ENCODE data around the gene GRB7.
A peak's percentile ranks its signal among the peaks of the same experiment; 100 is the strongest.
"Not testable (repeated sequence)": the region's sequence is repeated elsewhere in the genome, so short reads cannot be mapped to it uniquely, and the experiment has no call there.

GRB7 gene

DNA sequence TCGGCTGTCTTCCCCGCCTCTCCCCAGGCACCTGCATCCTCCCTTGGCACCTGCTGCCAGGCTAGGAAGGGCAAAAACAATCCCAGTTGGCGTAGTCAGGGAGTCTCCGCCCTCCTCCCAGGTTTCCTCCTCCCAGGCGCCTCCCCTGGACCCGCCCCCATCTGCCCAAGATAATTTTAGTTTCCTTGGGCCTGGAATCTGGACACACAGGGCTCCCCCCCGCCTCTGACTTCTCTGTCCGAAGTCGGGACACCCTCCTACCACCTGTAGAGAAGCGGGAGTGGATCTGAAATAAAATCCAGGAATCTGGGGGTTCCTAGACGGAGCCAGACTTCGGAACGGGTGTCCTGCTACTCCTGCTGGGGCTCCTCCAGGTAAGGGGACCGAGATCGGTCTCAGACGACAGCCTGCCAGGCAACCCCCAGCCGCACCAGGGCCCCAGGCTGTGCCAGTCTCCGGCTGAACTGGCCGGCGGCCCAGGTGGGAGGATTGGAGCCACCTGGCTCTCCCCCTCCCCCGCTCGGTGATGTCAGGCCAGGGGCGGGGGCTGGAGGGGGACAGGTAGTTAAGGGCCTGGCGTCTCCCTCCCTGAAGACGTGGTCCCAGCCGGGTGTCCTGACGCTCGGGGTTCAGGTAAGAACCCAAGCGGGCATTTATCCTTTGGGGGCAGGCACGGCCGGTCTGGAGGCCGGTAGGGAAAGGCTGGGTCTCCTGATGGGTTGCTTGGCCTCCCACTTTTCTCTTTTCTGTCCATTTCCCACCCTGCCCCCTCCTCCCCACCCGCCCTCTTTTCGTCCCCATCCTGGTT is at the start of gene GRB7:
Gene GRB7, plus strand, starts transcription at position 179 of the 808 bp plus-strand sequence. CDS start 4,364 bp downstream, outside the sequence.
- no peak for DNase-seq (ENCODE audit: low read depth, low spot score)

DNA sequence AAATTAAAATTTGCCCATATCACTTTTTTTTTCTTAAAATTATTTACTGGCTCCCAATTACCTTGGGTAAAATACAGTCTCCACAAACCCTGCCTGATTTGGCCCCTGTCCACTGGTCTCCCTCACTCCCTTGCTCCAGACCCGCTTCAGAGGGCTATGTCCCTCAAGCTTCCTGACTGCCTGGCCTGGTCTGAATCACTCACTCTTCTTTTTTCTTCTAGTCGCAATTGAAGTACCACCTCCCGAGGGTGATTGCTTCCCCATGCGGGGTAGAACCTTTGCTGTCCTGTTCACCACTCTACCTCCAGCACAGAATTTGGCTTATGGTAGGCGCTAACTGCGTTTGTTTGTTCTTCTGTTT is 49.3 kb upstream of the GRB7 start:
- DNase-seq (ENCODE audit: low read depth, low spot score) = no peak

DNA sequence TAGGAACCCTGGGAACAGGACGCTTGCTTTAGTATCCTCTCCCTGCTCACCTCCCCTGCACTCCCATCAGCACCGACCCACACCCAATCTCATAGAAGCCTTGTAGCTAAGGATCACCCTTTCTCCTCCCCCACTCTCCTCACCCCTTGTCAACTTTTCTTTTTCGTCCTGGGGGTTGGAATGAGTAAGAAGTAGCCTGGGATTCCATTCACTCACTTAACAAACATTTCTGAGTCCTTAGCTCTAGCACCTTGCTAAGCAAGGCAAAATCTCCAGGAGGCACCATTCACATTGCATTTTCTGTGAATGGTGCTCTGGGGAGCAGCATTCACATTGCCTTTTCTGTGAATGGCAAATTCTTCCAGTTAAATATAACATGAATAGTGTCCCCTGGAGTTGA is 48.8 kb upstream of the GRB7 start:
- DNase-seq (ENCODE audit: low read depth, low spot score) = peak; percentile 71

DNA sequence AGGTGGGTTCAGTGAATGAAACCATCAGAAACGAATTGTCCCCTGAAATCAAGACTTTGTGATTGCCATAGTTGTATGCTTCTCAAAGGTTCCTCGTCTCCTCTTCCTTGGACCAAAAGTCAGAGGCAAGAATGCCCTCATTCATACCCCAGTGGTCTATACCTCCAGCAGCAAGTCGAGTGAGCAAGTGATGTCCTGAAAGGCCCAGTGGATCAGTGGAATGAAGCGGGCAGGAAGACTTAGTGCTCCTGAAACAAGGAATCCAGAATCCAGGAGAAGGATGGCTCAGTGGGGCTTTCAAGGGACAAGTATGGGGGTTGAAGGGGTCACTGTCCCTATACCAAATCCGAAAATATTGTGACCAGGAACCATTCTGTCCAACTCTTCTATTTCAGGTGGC is 43.1 kb upstream of the GRB7 start:
- no peak for DNase-seq (ENCODE audit: low read depth, low spot score)

DNA sequence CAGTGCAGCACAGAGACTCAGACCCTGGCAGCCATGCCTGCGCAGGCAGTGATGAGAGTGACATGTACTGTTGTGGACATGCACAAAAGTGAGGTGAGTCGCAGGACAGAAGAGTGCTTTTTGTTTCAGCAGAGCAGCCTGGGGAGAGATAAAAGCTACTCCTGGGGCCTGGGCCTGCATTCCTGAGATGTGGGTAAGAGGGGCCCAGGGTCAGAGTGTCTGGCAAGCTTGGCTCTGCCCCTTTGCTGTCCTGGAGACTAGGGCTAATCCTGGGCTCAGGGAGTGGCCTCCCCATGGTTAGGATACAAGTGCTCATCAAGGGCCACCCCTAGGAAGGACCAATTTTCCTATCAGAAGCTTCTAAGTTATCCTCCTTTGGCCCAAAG is 42.7 kb upstream of the GRB7 start:
- no peak for DNase-seq (ENCODE audit: low read depth, low spot score)

DNA sequence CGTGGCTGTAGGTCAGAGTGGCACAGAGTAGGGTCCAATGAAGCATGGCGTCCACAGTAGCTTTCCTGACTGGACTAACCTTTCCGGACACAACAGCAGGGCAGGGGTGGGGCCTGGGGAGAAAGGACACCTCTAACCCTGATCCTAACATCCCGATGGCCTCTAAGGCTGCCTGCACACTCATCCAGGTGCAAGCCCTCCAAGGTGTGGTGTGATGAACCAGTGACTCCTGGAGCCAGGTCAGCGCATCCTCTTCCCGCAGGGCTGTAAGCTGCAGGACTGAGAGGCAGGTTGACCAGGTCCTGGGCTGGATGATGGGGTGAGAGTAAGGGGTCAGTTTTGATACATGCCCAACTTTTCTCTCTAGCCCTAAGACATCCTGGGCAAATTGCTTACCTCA is 41.0 kb upstream of the GRB7 start:
- DNase-seq (ENCODE audit: low read depth, low spot score) = no peak

DNA sequence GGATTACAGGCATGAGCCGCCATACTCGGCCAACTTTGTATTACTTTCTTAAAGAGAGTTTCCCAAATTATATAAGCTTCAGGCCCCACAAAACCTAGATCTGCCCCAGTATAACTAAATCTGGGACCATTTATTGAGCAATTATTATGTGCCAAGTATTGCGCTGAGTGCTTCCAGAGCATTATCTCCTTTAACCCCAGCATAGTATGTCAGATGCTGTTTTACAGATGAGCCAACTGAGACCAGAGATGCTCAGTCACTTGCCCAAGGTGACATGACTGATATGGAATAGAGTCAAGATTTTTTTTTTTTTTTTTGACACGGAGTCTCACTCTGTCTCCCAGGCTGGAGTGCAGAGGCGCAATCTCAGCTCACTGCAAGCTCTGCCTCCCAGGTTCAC is 39.8 kb upstream of the GRB7 start:
- no peak for DNase-seq (ENCODE audit: low read depth, low spot score)

DNA sequence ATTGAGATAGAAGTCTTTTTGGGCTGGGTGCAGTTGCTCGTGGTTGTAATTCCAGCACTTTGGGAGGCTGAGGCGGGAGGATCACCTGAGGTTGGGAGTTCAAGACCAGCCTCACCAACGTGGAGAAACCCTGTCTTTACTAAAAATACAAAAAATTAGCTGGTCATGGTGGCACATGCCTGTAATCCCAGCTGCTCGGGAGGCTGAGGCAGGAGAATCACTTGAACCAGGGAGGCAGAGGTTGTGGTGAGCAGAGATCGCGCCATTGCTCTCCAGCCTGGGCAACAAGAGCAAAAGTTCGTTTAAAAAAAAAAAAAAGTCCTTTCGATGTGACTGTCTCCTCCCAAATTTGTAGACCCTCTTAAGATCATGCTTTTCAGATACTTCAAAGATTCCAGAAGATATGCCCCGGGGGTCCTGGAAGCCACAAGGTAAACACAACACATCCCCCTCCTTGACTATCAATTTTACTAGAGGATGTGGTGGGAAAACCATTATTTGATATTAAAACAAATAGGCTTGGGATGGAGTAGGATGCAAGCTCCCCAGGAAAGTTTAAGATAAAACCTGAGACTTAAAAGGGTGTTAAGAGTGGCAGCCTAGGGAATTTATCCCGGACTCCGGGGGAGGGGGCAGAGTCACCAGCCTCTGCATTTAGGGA is 38.5 kb upstream of the GRB7 start:
- not testable (repeated sequence) for DNase-seq (ENCODE audit: low read depth, low spot score)

DNA sequence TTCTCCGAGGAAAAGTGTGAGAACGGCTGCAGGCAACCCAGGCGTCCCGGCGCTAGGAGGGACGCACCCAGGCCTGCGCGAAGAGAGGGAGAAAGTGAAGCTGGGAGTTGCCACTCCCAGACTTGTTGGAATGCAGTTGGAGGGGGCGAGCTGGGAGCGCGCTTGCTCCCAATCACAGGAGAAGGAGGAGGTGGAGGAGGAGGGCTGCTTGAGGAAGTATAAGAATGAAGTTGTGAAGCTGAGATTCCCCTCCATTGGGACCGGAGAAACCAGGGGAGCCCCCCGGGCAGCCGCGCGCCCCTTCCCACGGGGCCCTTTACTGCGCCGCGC is 38.0 kb upstream of the GRB7 start, which contains the start of gene ERBB2:
Gene ERBB2, plus strand, starts transcription at position 247 of the 330 bp plus-strand sequence. CDS start 175 bp downstream, outside the sequence.
- DNase-seq (ENCODE audit: low read depth, low spot score) = no peak

DNA sequence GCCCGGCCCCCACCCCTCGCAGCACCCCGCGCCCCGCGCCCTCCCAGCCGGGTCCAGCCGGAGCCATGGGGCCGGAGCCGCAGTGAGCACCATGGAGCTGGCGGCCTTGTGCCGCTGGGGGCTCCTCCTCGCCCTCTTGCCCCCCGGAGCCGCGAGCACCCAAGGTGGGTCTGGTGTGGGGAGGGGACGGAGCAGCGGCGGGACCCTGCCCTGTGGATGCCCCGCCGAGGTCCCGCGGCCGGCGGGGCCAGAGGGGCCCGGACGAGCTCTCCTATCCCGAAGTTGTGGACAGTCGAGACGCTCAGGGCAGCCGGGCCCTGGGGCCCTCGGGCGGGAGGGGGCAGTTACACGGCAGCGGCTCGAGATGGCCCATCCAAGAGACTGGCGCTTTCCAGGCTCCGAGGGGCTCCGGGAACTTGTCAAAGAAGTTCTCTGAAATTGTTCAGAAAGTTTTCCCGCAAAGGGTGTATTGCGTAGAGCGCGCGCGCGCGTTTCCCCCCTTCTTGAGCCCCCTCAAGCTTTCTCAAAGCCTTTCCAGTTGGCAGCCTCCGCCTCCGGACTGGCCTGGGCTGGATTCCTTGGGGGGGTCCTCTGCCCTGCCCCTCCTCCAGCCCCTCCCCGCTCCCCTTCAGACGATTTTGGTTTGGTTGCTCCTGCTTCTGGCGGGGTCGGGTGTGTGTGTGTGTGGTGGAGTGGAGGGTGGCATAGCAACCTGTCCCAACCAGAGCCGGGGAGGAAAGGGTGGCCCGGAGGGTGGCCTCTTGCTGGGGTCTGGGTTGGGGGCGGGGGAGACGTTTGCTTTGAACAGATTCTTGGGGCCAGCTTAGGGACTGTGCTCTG is 37.4 kb upstream of the GRB7 start:
- no peak for DNase-seq (ENCODE audit: low read depth, low spot score)

DNA sequence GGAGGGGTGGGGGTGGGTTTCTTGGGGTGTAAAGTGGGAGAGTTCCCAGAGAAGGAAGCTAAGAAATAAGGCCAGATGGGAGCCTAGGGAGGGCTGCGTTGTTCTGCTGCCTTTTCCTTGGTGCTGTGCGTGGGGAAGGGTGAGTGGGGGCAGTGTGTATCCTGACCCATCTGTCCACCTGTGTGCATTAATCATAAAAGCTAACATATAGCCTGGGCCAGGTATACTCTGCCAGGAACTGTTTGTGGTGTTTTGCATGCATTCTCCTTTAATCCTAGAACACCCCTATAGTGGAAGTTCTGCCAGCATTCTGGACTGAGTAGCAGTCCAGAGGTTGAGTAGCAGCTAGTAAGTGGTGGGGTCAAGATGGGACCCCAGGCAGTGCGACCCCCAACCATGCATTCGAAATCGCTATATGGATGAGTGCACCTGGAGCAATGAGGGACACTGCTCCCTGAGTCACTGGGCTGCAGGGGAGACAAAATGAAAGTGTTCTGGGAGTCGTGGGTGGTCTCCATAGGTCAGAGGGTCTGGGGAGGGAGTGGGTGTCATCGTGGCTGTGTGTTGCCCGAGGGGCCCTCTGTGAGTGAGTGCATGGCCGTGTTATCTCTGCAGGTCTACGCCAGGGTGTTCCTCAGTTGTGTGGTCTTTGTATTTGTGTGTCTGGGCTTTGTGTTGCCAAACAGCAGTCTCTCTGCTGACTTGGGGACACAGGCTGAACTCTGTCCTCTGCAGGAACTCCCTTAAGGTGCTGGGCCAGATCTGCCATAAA is 36.5 kb upstream of the GRB7 start:
- DNase-seq (ENCODE audit: low read depth, low spot score) = no peak

DNA sequence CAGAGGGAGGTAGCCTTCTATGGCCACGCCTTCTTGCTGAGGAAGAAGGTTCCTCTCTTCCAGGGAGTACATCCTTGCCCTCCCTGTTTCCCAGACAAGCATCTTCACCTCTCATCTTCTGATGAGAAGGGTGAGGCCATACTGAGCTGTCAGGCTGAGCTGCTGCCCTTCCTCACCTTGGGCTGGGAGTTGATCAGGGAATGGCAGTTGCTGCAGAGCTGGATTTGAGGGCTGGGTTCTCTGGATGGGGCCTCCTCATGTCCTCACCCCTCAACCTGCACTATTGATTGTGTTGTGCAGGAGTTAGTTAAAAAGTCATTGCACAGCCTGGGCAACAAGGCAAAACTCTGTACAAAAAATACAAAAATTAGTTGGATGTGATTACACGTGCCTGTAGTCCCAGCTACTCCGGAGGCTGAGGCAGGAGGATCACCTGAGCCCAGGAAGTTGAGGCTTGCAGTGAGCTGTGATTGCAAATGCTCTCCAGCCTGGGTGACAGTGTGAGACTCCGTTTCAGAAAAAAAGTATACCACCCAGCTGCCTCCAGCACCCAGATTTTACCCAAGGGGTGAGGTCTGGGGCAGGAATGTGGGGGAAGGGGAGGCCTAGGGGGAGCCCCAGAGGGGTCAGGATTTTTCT is 35.8 kb upstream of the GRB7 start:
- no peak for DNase-seq (ENCODE audit: low read depth, low spot score)

DNA sequence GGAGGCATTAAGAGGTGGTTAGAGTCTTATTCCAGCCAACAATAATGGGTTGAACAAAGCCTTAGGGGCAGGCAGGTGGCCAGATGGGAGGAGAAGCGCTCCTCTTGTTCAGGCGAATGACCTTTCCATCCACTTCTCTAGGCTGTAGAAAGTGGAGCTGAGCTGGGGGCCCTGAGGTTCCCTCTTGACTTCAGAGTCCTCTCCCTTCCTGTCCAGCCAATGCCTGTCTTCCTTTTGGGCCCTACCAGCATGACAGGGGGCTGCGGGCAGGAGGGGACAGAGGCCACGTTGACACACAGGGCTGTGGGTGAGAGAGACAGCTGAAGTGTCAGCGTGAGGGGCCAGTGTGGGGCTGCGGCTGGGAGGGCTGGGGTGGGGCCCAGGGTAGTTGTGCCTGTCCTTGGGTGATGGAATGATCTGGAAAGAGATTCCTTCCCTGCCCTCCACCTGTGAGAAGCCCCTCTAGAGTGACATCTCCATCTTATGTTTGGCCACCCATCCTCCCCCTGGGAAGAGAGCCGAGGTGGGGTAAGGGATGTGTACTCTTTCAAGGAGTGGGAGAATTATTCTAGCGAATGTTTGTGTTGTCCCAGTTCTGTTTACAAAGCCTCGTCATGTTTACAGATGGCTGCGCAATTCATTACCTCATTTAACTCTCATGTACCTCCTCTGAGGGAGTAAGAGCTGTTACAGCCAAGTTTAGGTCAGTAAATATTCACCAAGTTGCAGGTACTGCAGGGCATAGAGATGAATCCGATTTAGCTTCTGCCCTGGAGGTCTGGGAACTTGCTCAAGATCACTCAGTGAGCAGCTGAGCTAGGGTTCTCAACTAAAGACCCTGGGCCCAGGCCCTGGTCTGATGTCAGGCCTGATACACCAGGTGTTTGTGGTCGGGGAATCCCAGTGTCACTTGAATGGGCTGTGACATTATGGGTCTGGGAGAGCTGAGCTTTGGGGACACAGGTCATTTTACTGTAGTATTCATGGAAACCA is 34.5 kb upstream of the GRB7 start:
- no peak for DNase-seq (ENCODE audit: low read depth, low spot score)

DNA sequence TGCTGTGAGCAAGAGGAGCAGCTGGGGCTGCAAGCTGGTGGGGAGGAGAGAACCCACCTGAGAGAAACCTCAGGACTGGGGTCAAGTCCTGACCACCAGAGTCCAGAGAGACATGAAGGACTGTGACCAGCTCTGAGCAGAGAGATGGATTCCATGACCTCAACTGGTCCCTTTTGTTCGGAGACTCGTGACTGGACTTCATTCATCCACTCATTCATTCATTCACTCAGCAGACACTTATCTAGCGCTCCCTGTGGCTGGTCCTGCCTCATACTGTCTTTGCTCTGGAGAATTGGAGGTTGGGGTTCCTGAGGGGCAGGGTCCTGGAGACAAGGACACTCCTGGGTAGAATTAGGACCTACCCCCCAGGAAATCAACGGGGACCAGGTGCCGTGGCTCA is 33.8 kb upstream of the GRB7 start:
- no peak for DNase-seq (ENCODE audit: low read depth, low spot score)

DNA sequence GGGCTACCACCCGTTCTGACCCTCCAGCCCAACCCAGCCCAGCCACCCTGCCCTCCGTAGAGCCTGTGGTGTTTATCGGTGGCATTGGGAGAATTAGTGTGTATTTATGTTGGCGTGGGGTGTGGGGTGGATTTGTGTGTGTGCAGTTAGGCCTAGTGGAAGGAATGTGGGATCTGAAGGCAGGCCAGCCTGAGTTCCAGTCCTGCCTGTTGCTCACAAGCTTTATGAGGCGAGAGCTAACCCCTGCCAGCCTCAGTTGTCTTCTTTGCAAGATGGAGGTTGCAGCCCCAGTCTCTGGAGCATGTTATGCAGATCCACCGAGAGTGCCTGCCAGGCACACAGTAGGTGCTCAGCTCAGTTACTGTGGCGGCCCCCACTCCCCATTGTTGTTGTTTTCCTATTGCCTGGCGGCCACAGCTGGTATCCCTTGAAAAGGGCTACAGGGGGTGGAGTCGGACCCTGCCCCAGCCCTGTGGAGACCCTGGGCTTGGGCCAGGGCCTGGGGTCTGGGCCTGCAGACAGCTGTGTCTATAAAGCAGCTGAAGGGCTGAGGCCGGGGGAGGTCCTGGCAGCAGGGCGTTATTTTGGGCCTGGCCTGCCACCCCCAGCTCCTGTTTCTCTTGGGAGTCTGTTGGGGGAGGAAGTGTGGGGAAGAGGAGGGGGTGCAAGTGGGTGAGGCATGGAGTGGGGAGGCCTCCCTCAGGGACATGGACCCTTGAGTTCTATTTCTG is 32.8 kb upstream of the GRB7 start:
- no peak for DNase-seq (ENCODE audit: low read depth, low spot score)

DNA sequence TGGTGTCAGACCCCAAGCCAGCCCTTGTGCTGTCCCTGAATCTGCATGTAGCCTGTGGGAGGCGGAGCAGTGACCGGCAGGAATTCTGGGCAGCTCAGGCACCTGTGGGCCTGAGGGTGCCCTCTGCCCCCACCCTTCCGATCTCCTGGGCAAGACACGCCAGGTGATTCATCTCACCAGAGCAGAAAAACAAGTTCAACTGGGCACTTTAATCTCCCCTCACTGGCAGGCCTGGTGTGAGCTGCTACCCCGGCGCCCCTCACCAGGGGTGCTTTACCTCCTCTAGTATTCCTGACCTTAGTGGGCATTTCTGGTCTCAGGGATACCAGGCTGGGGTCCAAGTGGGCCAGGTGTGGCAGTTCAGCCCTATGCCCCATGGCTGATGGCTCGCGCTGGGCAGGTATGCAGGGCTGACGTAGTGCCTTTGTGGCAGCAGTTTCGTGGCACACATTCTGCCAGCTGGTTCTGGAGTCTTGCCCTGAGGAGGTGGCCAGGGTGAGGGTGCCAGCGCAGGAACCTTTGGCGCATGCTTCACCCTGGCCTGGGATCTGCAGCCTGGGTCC is 31.9 kb upstream of the GRB7 start:
- no peak for DNase-seq (ENCODE audit: low read depth, low spot score)

DNA sequence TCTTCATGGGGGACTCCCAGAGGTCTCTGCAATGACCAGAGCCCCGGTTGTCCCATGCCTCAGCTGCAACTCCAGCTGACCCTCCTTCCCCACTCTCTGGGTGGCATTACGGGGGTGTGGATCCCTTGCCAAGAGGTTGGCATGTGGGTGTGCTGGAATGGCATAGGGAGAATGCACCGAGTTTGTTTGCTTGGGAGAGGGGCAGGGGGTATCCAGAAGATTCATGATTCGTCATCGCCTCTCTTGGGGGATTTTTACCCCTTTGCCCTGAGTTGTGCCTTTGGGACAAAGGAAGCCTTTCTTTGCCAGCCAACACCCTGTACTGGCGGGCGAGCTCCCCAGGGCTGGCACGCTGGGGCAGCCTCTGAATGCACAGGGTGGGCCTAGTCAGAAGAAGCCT is 31.4 kb upstream of the GRB7 start:
- no peak for DNase-seq (ENCODE audit: low read depth, low spot score)

DNA sequence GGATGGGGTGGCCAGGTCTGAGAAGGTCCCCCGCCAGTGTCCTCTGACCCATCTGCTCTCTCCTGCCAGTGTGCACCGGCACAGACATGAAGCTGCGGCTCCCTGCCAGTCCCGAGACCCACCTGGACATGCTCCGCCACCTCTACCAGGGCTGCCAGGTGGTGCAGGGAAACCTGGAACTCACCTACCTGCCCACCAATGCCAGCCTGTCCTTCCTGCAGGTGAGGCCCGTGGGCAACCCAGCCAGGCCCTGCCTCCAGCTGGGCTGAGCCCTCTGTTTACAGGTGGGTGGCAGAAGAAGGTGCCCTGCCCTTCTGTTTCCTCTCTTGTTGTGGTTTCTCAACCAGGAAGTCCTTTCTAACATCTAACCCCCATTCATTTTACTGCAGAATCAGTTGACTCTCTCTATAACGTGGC is 30.8 kb upstream of the GRB7 start:
- no peak for DNase-seq (ENCODE audit: low read depth, low spot score)
